ENCODE data around the gene HDAC8.

HDAC8 gene

GRCh38 chrX:72393836-72394517 lies 178.7 kb downstream of the HDAC8 start:
- no peak overlapping the region for H3K4me3 ChIP-seq (ENCODE audit: low read depth, low read length)
- no peak overlapping the region for H3K27ac ChIP-seq
- no peak for TF ChIP-seq CTCF (IDR thresholded peaks at IDR 0.05; ENCODE audit: low read depth, low read length)
- no peaks in the 10 kb centered on the region for H3K9me3 ChIP-seq (ENCODE audit: severe bottlenecking)
- no peak for DNase-seq
- H3K27me3 ChIP-seq (ENCODE audit: insufficient read depth, low read depth, severe bottlenecking): peaks cover 11% of the 10 kb centered on the region
- H3K36me3 ChIP-seq: no peaks in the 10 kb centered on the region

- no peak for DNase-seq
- Histone ChIP-seq H3K27ac (no peak overlapping the region), H3K27me3 (ENCODE audit: insufficient read depth, low read depth, severe bottlenecking) (peaks cover 11% of the 10 kb centered on the region), H3K4me3 (ENCODE audit: low read depth, low read length) (no peak overlapping the region), H3K9me3 (ENCODE audit: severe bottlenecking) (no peaks in the 10 kb centered on the region), H3K36me3 (no peaks in the 10 kb centered on the region)
- TF ChIP-seq CTCF (IDR thresholded peaks at IDR 0.05; ENCODE audit: low read depth, low read length): no peak
Measured at GRCh38 chrX:72392816-72393800, 179.5 kb downstream of the HDAC8 start.

GRCh38 chrX:72392042-72392441 lies 180.6 kb downstream of the HDAC8 start:
- Histone ChIP-seq H3K4me3 (ENCODE audit: low read depth, low read length) (no peak overlapping the region), H3K27ac (no peak overlapping the region), H3K27me3 (ENCODE audit: insufficient read depth, low read depth, severe bottlenecking) (peaks cover 9% of the 10 kb centered on the region), H3K36me3 (no peaks in the 10 kb centered on the region), H3K9me3 (ENCODE audit: severe bottlenecking) (no peaks in the 10 kb centered on the region)
- no peak for DNase-seq
- TF ChIP-seq CTCF (IDR thresholded peaks at IDR 0.05; ENCODE audit: low read depth, low read length): no peak

GRCh38 chrX:72387247-72387646 lies 185.4 kb downstream of the HDAC8 start:
- Histone ChIP-seq H3K4me3 (ENCODE audit: low read depth, low read length) (no peak overlapping the region), H3K36me3 (no peaks in the 10 kb centered on the region), H3K27me3 (ENCODE audit: insufficient read depth, low read depth, severe bottlenecking) (peaks cover 8% of the 10 kb centered on the region), H3K27ac (no peak overlapping the region), H3K9me3 (ENCODE audit: severe bottlenecking) (no peaks in the 10 kb centered on the region)
- no peak for TF ChIP-seq CTCF (IDR thresholded peaks at IDR 0.05; ENCODE audit: low read depth, low read length)
- DNase-seq: no peak

- Histone ChIP-seq H3K36me3 (no peaks in the 10 kb centered on the region), H3K27me3 (ENCODE audit: insufficient read depth, low read depth, severe bottlenecking) (peaks cover 3% of the 10 kb centered on the region), H3K27ac (no peak overlapping the region), H3K9me3 (ENCODE audit: severe bottlenecking) (no peaks in the 10 kb centered on the region), H3K4me3 (ENCODE audit: low read depth, low read length) (no peak overlapping the region)
- TF ChIP-seq CTCF (IDR thresholded peaks at IDR 0.05; ENCODE audit: low read depth, low read length): no peak
- DNase-seq: no peak
Measured at GRCh38 chrX:72382202-72382595, 190.4 kb downstream of the HDAC8 start.

All from WERI-Rb-1 (cell line).